Tibial nerve (tissue), 4 donors: ENCODE data around the gene FBXL7. TPM values are rescaled to one million over a fixed set of nuclear protein-coding genes. Genes with fewer than 3 reads are reported as not detected.

Experiments
- DNase-seq, 2 donors: peaks; one replicate each; pipeline ENCODE4 v3.0.0-alpha.2; 2019; ENCODE audit warnings: low spot score in 2 of 2
- H3K27ac ChIP-seq, 4 donors: fragments of 200-600 bp; sonication (generic) in 3 of 4; one replicate each; pipeline ENCODE4 v1.5.1; 2017 to 2019; ENCODE audit warnings: mild to moderate bottlenecking in 1 of 4
- H3K27me3 ChIP-seq, 2 donors: fragments of 200-600 bp; sonication (generic) in 1 of 2; one replicate each; pipeline versions ENCODE4 v1.5.1 to v1.6.0; 2017 to 2019
- H3K36me3 ChIP-seq, 3 donors: fragments of 200-600 bp; sonication (generic); one replicate each; pipeline ENCODE4 v1.5.1; 2018 to 2019
- H3K4me1 ChIP-seq, 4 donors: fragments of 200-600 bp; sonication (generic) in 3 of 4; one replicate each; pipeline ENCODE4 v1.5.1; 2017 to 2019
- H3K4me3 ChIP-seq, 4 donors: fragments of 200-600 bp; sonication (generic) in 3 of 4; one replicate each; pipeline ENCODE4 v1.5.1; 2017 to 2019; ENCODE audit warnings: mild to moderate bottlenecking in 1 of 4, moderate library complexity in 1 of 4
- H3K9me3 ChIP-seq, 4 donors: fragments of 200-600 bp; sonication (generic) in 3 of 4; one replicate each; pipeline ENCODE4 v1.5.1; 2017 to 2019
- EP300 ChIP-seq, 2 donors: sonication (generic); formaldehyde crosslinking; IDR thresholded peaks; one replicate each; pipeline ENCODE4 v1.6.1; 2017; ENCODE audit warnings: antibody characterized with exemption in 2 of 2, mild to moderate bottlenecking in 1 of 2
- POLR2A ChIP-seq, 2 donors: fragments of 450-650 bp; IDR thresholded peaks; one replicate each; pipeline ENCODE4 v1.6.1; 2017; ENCODE audit warnings: antibody characterized with exemption in 2 of 2, mild to moderate bottlenecking in 2 of 2, moderate library complexity in 2 of 2
- WGBS, 2 donors: methylation state at CpG; one replicate each; pipeline ENCODE4 v1.1.5; 2018; 5-methylcytosine and 5-hydroxymethylcytosine counted together
- total RNA-seq, 4 donors: library from RNA; depleted of rRNA; stranded (reverse); fragments of >200 nt; gene quantifications; one replicate each; pipeline ENCODE4 v1.1.0, GENCODE V29; 2016
- TF ChIP-seq, protein P1 (sequence below), 5 experiments: fragments of 200-600 bp in 3 of 5; fragments of 450-650 bp in 2 of 5; sonication (generic) in 3 of 5; IDR thresholded peaks; one replicate each; pipeline ENCODE4 v1.5.1; 2016 to 2019; ENCODE audit warnings: antibody characterized with exemption in 5 of 5, mild to moderate bottlenecking in 3 of 5, moderate library complexity in 2 of 5

The FBXL7 gene
- total RNA-seq, 4 donors from 2014 or later = 33.6 to 54.5 (median 40.9) TPM

DNA sequence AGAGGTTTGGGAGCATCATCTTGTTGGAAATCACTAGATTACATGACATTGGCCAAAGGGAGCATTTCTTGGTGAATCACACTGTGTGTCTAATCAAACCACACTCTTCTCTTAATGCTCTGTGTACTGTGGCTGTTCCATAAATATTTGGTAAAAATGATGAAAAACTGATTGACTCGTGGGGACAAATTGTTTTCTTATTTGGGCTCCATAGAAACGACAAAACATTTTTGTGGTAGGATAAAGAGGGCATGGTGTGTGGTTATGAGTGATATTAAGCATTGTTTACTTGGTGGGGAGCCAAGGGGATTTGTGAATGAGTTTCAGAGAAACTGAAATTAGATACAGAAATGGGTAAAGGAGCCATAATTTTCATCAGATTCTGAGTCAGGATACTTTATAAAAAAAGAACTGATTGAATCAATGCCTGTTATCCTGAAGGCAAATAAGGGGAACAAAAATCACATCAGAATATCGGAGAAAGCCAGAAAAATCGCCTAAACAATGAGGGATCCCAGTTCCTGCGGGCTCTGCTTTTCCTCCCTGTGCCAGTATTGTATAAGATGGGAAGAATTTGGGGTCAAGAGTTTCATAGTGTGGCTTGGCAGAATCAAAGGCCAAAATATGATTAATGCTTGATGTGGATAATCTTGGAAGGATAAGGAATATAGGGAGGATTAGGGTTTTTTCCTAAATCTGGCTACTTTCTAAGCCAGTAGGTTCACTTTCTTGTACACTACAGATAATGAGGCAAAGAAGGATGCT is 33.3 kb downstream of the FBXL7 start:
- Histone ChIP-seq H3K4me1 (peaks cover 0 to 42% (median 9%) of the 10 kb centered on the region in 4 donors), H3K9me3 (no peaks in the 10 kb centered on the region), H3K4me3 (no peak overlapping the region), H3K27ac (peak overlapping the region in 2 of 4 donors; percentile 55 to 64), H3K27me3 (no peaks in the 10 kb centered on the region), H3K36me3 (peaks cover 0 to 6% (median 0%) of the 10 kb centered on the region in 3 donors)
- WGBS, 2 donors = 23 to 29% methylated on average over 5 of the region's 5 CpGs
- no peak for DNase-seq
- TF ChIP-seq POLR2A (IDR thresholded peaks at IDR 0.05) = no peak
- no peak for TF ChIP-seq EP300 (IDR thresholded peaks at IDR 0.05)
- TF ChIP-seq, protein P1, sequence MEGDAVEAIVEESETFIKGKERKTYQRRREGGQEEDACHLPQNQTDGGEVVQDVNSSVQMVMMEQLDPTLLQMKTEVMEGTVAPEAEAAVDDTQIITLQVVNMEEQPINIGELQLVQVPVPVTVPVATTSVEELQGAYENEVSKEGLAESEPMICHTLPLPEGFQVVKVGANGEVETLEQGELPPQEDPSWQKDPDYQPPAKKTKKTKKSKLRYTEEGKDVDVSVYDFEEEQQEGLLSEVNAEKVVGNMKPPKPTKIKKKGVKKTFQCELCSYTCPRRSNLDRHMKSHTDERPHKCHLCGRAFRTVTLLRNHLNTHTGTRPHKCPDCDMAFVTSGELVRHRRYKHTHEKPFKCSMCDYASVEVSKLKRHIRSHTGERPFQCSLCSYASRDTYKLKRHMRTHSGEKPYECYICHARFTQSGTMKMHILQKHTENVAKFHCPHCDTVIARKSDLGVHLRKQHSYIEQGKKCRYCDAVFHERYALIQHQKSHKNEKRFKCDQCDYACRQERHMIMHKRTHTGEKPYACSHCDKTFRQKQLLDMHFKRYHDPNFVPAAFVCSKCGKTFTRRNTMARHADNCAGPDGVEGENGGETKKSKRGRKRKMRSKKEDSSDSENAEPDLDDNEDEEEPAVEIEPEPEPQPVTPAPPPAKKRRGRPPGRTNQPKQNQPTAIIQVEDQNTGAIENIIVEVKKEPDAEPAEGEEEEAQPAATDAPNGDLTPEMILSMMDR (IDR thresholded peaks at IDR 0.05) = no peak

- no peaks in the 10 kb centered on the region for H3K9me3 ChIP-seq
- H3K4me1 ChIP-seq = peaks cover 0 to 40% (median 9%) of the 10 kb centered on the region in 4 donors
- H3K27ac ChIP-seq = no peak overlapping the region
- no peaks in the 10 kb centered on the region for H3K27me3 ChIP-seq
- no peak for DNase-seq
- no peak overlapping the region for H3K4me3 ChIP-seq
- H3K36me3 ChIP-seq = peaks cover 0 to 6% (median 0%) of the 10 kb centered on the region in 3 donors
- WGBS, 2 donors = 94 to 95% methylated on average over 4 of the region's 4 CpGs
- TF ChIP-seq, protein P1 (IDR thresholded peaks at IDR 0.05) = no peak
- TF ChIP-seq EP300 (IDR thresholded peaks at IDR 0.05) = no peak
These were observed 36.0 kb downstream of the FBXL7 start for GRCh38 chr5:15535938-15536337.

- Histone ChIP-seq H3K27me3 (no peaks in the 10 kb centered on the region), H3K27ac (no peak overlapping the region), H3K9me3 (no peaks in the 10 kb centered on the region), H3K4me3 (no peak overlapping the region), H3K36me3 (peaks cover 0 to 6% (median 0%) of the 10 kb centered on the region in 3 donors), H3K4me1 (peaks cover 0 to 30% (median 4%) of the 10 kb centered on the region in 4 donors)
- 27 to 37% methylated on average over 2 of the region's 2 CpGs for WGBS, 2 donors
- TF ChIP-seq, protein P1 (IDR thresholded peaks at IDR 0.05) = no peak
- no peak for TF ChIP-seq EP300 (IDR thresholded peaks at IDR 0.05)
- DNase-seq = no peak
These were observed 38.5 kb downstream of the FBXL7 start for GRCh38 chr5:15538516-15538915.

GRCh38 chr5:15539951-15540350 is 40.0 kb downstream of the FBXL7 start:
- Histone ChIP-seq H3K27ac (no peak overlapping the region), H3K9me3 (no peaks in the 10 kb centered on the region), H3K36me3 (peaks cover 0 to 6% (median 0%) of the 10 kb centered on the region in 3 donors), H3K4me1 (peaks cover 0 to 33% (median 2%) of the 10 kb centered on the region in 4 donors), H3K4me3 (no peak overlapping the region), H3K27me3 (no peaks in the 10 kb centered on the region)
- 91 to 95% methylated on average over 2 of the region's 2 CpGs for WGBS, 2 donors
- TF ChIP-seq, protein P1 (IDR thresholded peaks at IDR 0.05) = no peak
- TF ChIP-seq POLR2A (IDR thresholded peaks at IDR 0.05) (no peak), EP300 (IDR thresholded peaks at IDR 0.05) (no peak)
- DNase-seq = no peak

- TF ChIP-seq EP300 (IDR thresholded peaks at IDR 0.05) (no peak), POLR2A (IDR thresholded peaks at IDR 0.05) (no peak)
- TF ChIP-seq, protein P1 (IDR thresholded peaks at IDR 0.05) = no peak
- Histone ChIP-seq H3K4me3 (no peak overlapping the region), H3K27me3 (no peaks in the 10 kb centered on the region), H3K36me3 (peaks cover 0 to 4% (median 0%) of the 10 kb centered on the region in 3 donors), H3K27ac (no peak overlapping the region), H3K9me3 (no peaks in the 10 kb centered on the region), H3K4me1 (peaks cover 0 to 21% (median 2%) of the 10 kb centered on the region in 4 donors)
- DNase-seq = no peak
- 82 to 88% methylated on average over 4 of the region's 4 CpGs for WGBS, 2 donors
These were observed 44.1 kb downstream of the FBXL7 start for GRCh38 chr5:15544039-15544438.
